Caco-2 (cell line): ENCODE results near the gene PLXDC1. TPM values are rescaled to one million over a fixed set of nuclear protein-coding genes. Genes with fewer than 3 reads are reported as not detected.

ENCODE experiments used
- BruUV-seq: library from RNA; stranded (reverse); fragments of 400-500 nt; replicated peaks from 2 replicates; lab custom pipeline; 2021; lab: Mats Ljungman, UMichigan
- CTCF ChIA-PET: fragments of 300-600 bp; sonication (Branson Sonifier 250); formaldehyde crosslinking; loops from one replicate; lab custom pipeline; 2022; ENCODE audit warnings: antibody characterized with exemption; lab: Charles Lee
- POLR2A ChIA-PET: fragments of 300-600 bp; sonication (Branson Sonifier 250); formaldehyde crosslinking; loops from one replicate; lab custom pipeline; 2022; ENCODE audit warnings: antibody characterized with exemption; lab: Charles Lee
- DNase-seq, 2 experiments: peaks; one replicate each; pipeline versions ENCODE4 v3.0.0 to v3.0.0-alpha.2; 2020 to 2022
- H3K27me3 ChIP-seq: replicated peaks from 2 replicates; pipeline ENCODE4 v1.6.0; 2011; ENCODE audit warnings: low read length; ENCODE audit not compliant: control insufficient read depth, insufficient read depth
- H3K36me3 ChIP-seq: 2 replicates; pipeline ENCODE4 v1.5.1; 2011; ENCODE audit warnings: low read length; ENCODE audit not compliant: control insufficient read depth, insufficient read depth
- H3K4me1 ChIP-seq: fragments of 250-450 bp; sonication (Bioruptor Pico); 2 replicates; pipeline ENCODE4 v1.5.1; 2020; ENCODE audit warnings: mild to moderate bottlenecking
- H3K4me3 ChIP-seq: 2 replicates; pipeline ENCODE4 v1.5.1; 2011; ENCODE audit warnings: low read depth, mild to moderate bottlenecking, control low read depth, low read length
- H3K9me3 ChIP-seq: fragments of 250-450 bp; sonication (Bioruptor Pico); 2 replicates; pipeline ENCODE4 v1.5.1; 2020; ENCODE audit warnings: mild to moderate bottlenecking, moderate library complexity
- H3K27ac Mint-ChIP-seq: one replicate; pipeline ENCODE4 v1.8.0; 2022; ENCODE audit warnings: mixed read lengths; ENCODE audit not compliant: unreplicated experiment
- H3K27me3 Mint-ChIP-seq: one replicate; pipeline ENCODE4 v1.8.0; 2022; ENCODE audit warnings: mixed read lengths; ENCODE audit not compliant: insufficient read depth, unreplicated experiment
- H3K36me3 Mint-ChIP-seq: one replicate; pipeline ENCODE4 v1.8.0; 2022; ENCODE audit warnings: mild to moderate bottlenecking, mixed read lengths; ENCODE audit not compliant: insufficient read depth, unreplicated experiment
- H3K4me1 Mint-ChIP-seq: one replicate; pipeline ENCODE4 v1.8.0; 2022; ENCODE audit warnings: low read depth, mixed read lengths; ENCODE audit not compliant: unreplicated experiment
- H3K4me3 Mint-ChIP-seq: one replicate; pipeline ENCODE4 v1.8.0; 2022; ENCODE audit warnings: mild to moderate bottlenecking, moderate library complexity, mixed read lengths; ENCODE audit not compliant: unreplicated experiment
- H3K9me3 Mint-ChIP-seq: one replicate; pipeline ENCODE4 v1.8.0; 2022; ENCODE audit warnings: mixed read lengths; ENCODE audit not compliant: unreplicated experiment
- CTCF ChIP-seq, 2 experiments: fragments of 200-600 bp in 1 of 2; IDR thresholded peaks; 1 replicate in 1 of 2; 2 replicates in 1 of 2; pipeline versions ENCODE4 v1.5.1 to v1.8.0; 2011 to 2022; ENCODE audit warnings: antibody characterized with exemption in 1 of 2, control low read depth in 1 of 2, inconsistent platforms in 1 of 2, low read depth in 1 of 2, low read length in 1 of 2, mild to moderate bottlenecking in 1 of 2, moderate library complexity in 1 of 2; ENCODE audit not compliant: insufficient read depth in 1 of 2, severe bottlenecking in 1 of 2, unreplicated experiment in 1 of 2
- intact Hi-C: fragments of 100-400 bp; cut with micrococcal nuclease; formaldehyde crosslinking; loops from one replicate; pipeline ENCODE4 v1.10.0; 2022; ENCODE audit not compliant: unreplicated experiment
- total RNA-seq: library from RNA; stranded (reverse); gene quantifications from 2 replicates; pipeline ENCODE4 v1.2.3, GENCODE V29; 2022

The PLXDC1 gene
- total RNA-seq, 1 experiment from 2014 or later: 0.14 TPM

DNA sequence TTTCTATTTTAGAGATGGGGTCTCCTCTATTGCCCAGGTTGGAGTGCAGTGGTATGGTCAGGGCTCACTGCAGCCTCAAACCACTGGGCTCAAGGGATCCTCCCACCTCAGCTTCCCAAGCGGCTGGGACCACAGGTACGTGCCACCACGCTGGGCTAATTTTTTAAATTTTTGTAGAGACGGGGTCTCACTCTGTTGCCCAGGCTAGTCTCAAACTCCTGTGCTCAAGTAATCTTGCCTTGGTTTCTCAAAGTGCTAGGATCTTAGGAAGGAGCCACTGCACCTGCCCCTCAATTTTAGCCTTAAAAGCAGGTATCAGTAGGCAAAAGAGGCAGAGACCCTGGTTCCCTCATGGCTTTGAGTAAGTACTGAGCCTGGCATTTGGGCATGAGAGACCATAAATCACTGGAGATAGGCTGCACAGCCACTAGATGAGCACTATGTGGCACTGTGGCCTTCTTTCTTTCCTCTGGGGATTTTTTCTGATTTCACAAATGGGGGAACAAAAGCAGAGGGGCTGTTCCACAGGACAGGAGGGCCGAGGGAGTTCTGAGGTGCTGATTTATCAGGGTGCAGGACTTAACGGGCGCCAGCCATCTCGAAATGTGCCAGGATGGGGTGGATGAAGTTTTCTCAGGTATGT is 82.2 kb downstream of the PLXDC1 start:
- Mint-ChIP-seq H3K4me1 (peaks cover 6% of the 10 kb centered on the region), H3K36me3 (peaks cover 6% of the 10 kb centered on the region), H3K27ac (no peak overlapping the region), H3K27me3 (peaks cover 2% of the 10 kb centered on the region), H3K4me3 (no peak overlapping the region), H3K9me3 (no peaks in the 10 kb centered on the region)
- Histone ChIP-seq H3K4me3 (no peak overlapping the region), H3K36me3 (no peaks in the 10 kb centered on the region), H3K9me3 (no peaks in the 10 kb centered on the region), H3K27me3 (no peaks in the 10 kb centered on the region; the same call in 1 of the 2 replicates), H3K4me1 (no peaks in the 10 kb centered on the region)
- BruUV-seq: no TSS peak
- ChIA-PET CTCF (interaction anchor here (0.7 kb wide), 1 partner anchor 86 kb away, joined by 4 read pairs; no protein-coding TSS in a partner anchor), POLR2A (no interaction called here)
- intact Hi-C loops: loop anchor here (1.0 to 5.0 kb wide), 2 partner anchors 33 to 83 kb away; no protein-coding TSS in a partner anchor
- DNase-seq: peak in 1 of 2 experiments; percentile 34
- peak; percentile 56 to 73 for TF ChIP-seq CTCF (IDR thresholded peaks at IDR 0.05; ENCODE audit: insufficient read depth in 1 of 2, low read depth in 1 of 2, low read length in 1 of 2, severe bottlenecking in 1 of 2, unreplicated experiment in 1 of 2)

GRCh38 chr17:39064819-39065218 is 86.6 kb downstream of the PLXDC1 start:
- no peaks in the 10 kb centered on the region for H3K27me3 ChIP-seq
- ChIA-PET POLR2A (no interaction called here), CTCF (interaction anchor here (0.6 kb wide), 1 partner anchor 427 kb away, joined by 4 read pairs; no protein-coding TSS in a partner anchor)
- TF ChIP-seq CTCF (IDR thresholded peaks at IDR 0.05; ENCODE audit: insufficient read depth in 1 of 2, low read depth in 1 of 2, low read length in 1 of 2, severe bottlenecking in 1 of 2, unreplicated experiment in 1 of 2): no peak
- Mint-ChIP-seq H3K27me3 (peaks cover 2% of the 10 kb centered on the region), H3K27ac (no peak overlapping the region), H3K4me3 (no peak overlapping the region), H3K9me3 (no peaks in the 10 kb centered on the region), H3K4me1 (peaks cover 6% of the 10 kb centered on the region), H3K36me3 (peaks cover 6% of the 10 kb centered on the region)
- no peaks in the 10 kb centered on the region for H3K9me3 ChIP-seq
- intact Hi-C loops: loop anchor here (5.0 kb wide), 1 partner anchor 37 kb away; no protein-coding TSS in a partner anchor
- no TSS peak for BruUV-seq
- no peak for DNase-seq
- no peaks in the 10 kb centered on the region for H3K36me3 ChIP-seq
- no peak overlapping the region for H3K4me3 ChIP-seq
- no peaks in the 10 kb centered on the region for H3K4me1 ChIP-seq

DNA sequence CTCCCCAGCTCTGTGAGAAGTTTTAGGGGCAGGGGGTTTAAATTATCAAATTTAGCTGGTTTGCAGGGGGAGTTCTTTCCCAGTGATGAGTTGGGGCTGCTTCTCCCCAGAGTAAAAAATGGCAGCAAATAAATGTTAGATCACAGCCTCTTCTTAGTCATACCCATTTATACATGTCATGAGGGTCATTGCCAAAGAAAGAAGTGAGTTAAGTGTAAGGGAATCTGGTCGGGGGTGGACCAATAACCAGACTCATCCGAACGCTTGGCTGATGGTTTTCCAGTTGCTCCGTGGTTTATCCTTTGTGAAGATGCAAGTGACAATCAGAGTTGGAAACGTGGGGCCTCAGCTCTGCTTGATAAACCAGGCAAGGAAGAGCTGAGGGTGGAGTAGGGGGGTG is 87.1 kb downstream of the PLXDC1 start:
- DNase-seq: no peak
- peaks cover 1% of the 10 kb centered on the region for H3K36me3 Mint-ChIP-seq
- H3K27ac Mint-ChIP-seq: no peak overlapping the region
- H3K27me3 Mint-ChIP-seq: peaks cover under 1% of the 10 kb centered on the region
- Histone ChIP-seq H3K9me3 (no peaks in the 10 kb centered on the region), H3K4me1 (no peaks in the 10 kb centered on the region), H3K27me3 (no peaks in the 10 kb centered on the region), H3K4me3 (no peak overlapping the region), H3K36me3 (no peaks in the 10 kb centered on the region)
- no peak for TF ChIP-seq CTCF (IDR thresholded peaks at IDR 0.05; ENCODE audit: insufficient read depth in 1 of 2, low read depth in 1 of 2, low read length in 1 of 2, severe bottlenecking in 1 of 2, unreplicated experiment in 1 of 2)
- CTCF ChIA-PET: interaction anchor here (0.6 to 1.2 kb wide), 2 partner anchors 88 to 427 kb away, joined by 3 to 4 read pairs; no protein-coding TSS in a partner anchor
- no TSS peak for BruUV-seq
- POLR2A ChIA-PET: no interaction called here
- peaks cover 2% of the 10 kb centered on the region for H3K4me1 Mint-ChIP-seq
- H3K9me3 Mint-ChIP-seq: no peaks in the 10 kb centered on the region
- intact Hi-C loops: no loop called here
- H3K4me3 Mint-ChIP-seq: no peak overlapping the region
